Sigmoid colon (tissue), 7 donors: Measurements from ENCODE around the gene HOXB6. TPM values are rescaled to one million over a fixed set of nuclear protein-coding genes. Genes with fewer than 3 reads are reported as not detected.

Source experiments
- DNase-seq: peaks from one replicate; pipeline ENCODE4 v3.0.0-alpha.2; 2019
- H3K27ac ChIP-seq, 4 donors: fragments of 200-600 bp; sonication (generic); one replicate each; pipeline ENCODE4 v1.5.1; 2016 to 2019; ENCODE audit warnings: mild to moderate bottlenecking in 1 of 4
- H3K27me3 ChIP-seq, 3 donors: fragments of 200-600 bp; sonication (generic); one replicate each; pipeline ENCODE4 v1.5.1; 2019; ENCODE audit warnings: mild to moderate bottlenecking in 1 of 3
- H3K36me3 ChIP-seq, 4 donors: fragments of 200-600 bp; sonication (generic); one replicate each; pipeline ENCODE4 v1.5.1; 2016 to 2019
- H3K4me1 ChIP-seq, 4 donors: fragments of 200-600 bp; sonication (generic); one replicate each; pipeline ENCODE4 v1.5.1; 2017 to 2019
- H3K4me3 ChIP-seq, 4 donors: fragments of 200-600 bp; sonication (generic); one replicate each; pipeline ENCODE4 v1.5.1; 2017 to 2019; ENCODE audit warnings: mild to moderate bottlenecking in 2 of 4, moderate library complexity in 1 of 4
- H3K9me3 ChIP-seq, 4 donors: fragments of 200-600 bp in 3 of 4; sonication (generic) in 3 of 4; one replicate each; pipeline versions ENCODE4 v1.5.1 to v1.6.1; 2013 to 2019
- EP300 ChIP-seq, 4 donors: sonication (generic); formaldehyde crosslinking; IDR thresholded peaks; one replicate each; pipeline ENCODE4 v1.6.1; 2017; ENCODE audit warnings: antibody characterized with exemption in 4 of 4
- POLR2A ChIP-seq, 2 donors: fragments of 450-650 bp; IDR thresholded peaks; one replicate each; pipeline ENCODE4 v1.6.1; 2016; ENCODE audit warnings: antibody characterized with exemption in 2 of 2, mild to moderate bottlenecking in 2 of 2, moderate library complexity in 2 of 2
- POLR2AphosphoS5 ChIP-seq, 4 donors: sonication (generic); formaldehyde crosslinking; IDR thresholded peaks; one replicate each; pipeline ENCODE4 v1.6.1; 2017; ENCODE audit warnings: antibody characterized with exemption in 4 of 4
- WGBS, 2 donors: extraction: QIAGEN DNeasy Blood & Tissue Kit; methylation state at CpG; one replicate each; pipeline ENCODE4 v1.1.7; 2013; 5-methylcytosine and 5-hydroxymethylcytosine counted together
- intact Hi-C: fragments of 100-400 bp; cut with DNase I; formaldehyde crosslinking; loops from one replicate; pipeline ENCODE4 v1.15.1; 2023
- polyA plus RNA-seq, 3 donors: library from polyadenylated mRNA; stranded (reverse); fragments of 200-250 nt; gene quantifications; one replicate each; pipeline ENCODE4 v1.2.3, GENCODE V29; 2013
- total RNA-seq, 4 donors: library from RNA; depleted of rRNA; stranded (reverse); fragments of >200 nt; gene quantifications; one replicate each; pipeline ENCODE4 v1.1.0, GENCODE V29; 2016
- TF ChIP-seq, protein P1 (sequence below), 4 experiments: fragments of 450-650 bp in 3 of 4; fragments of 200-600 bp in 1 of 4; IDR thresholded peaks; one replicate each; pipeline ENCODE4 v1.5.1; 2016 to 2019; ENCODE audit warnings: antibody characterized with exemption in 4 of 4, mild to moderate bottlenecking in 3 of 4, moderate library complexity in 2 of 4
- donor health status: healthy with polysubstance abuse.
- donor health status: Bipolar disorder and iron deficiency.
- donor health status: healthy.

Gene HOXB6
- total and polyA plus RNA-seq, 7 donors = 6.0 to 28.5 (median 10.2) TPM

DNA sequence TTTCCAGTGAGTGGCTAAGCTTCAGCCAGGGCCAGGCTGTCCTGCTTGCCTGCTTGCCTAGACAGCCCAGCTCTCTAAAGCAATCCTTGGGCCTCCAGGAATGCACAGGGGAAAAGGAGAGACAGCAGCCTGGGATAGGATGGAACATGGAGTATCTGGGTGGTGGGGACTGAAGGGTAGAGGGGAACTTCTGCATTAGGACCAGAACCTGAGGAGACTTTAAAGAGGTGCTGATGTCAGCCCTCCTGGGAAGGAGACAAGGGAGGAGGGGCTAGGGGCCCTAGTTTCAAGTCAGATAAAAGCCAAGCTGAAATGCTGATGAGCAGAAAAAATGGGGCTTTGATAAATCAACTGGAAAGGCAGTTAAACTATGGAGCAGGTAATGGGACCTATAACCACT, 4.2 kb upstream of the HOXB6 start:
- TF ChIP-seq EP300 (IDR thresholded peaks at IDR 0.05) (no peak), POLR2A (IDR thresholded peaks at IDR 0.05) (no peak), POLR2AphosphoS5 (IDR thresholded peaks at IDR 0.05) (no peak)
- TF ChIP-seq, protein P1, sequence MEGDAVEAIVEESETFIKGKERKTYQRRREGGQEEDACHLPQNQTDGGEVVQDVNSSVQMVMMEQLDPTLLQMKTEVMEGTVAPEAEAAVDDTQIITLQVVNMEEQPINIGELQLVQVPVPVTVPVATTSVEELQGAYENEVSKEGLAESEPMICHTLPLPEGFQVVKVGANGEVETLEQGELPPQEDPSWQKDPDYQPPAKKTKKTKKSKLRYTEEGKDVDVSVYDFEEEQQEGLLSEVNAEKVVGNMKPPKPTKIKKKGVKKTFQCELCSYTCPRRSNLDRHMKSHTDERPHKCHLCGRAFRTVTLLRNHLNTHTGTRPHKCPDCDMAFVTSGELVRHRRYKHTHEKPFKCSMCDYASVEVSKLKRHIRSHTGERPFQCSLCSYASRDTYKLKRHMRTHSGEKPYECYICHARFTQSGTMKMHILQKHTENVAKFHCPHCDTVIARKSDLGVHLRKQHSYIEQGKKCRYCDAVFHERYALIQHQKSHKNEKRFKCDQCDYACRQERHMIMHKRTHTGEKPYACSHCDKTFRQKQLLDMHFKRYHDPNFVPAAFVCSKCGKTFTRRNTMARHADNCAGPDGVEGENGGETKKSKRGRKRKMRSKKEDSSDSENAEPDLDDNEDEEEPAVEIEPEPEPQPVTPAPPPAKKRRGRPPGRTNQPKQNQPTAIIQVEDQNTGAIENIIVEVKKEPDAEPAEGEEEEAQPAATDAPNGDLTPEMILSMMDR (IDR thresholded peaks at IDR 0.05) = no peak
- intact Hi-C loops = no loop called here
- Histone ChIP-seq H3K36me3 (peaks cover 0 to 34% (median 7%) of the 10 kb centered on the region in 4 donors), H3K27ac (no peak overlapping the region), H3K4me1 (peaks cover 0 to 53% (median 38%) of the 10 kb centered on the region in 4 donors), H3K4me3 (no peak overlapping the region), H3K27me3 (peaks cover 26 to 56% (median 28%) of the 10 kb centered on the region in 3 donors), H3K9me3 (no peaks in the 10 kb centered on the region)
- no peak for DNase-seq

- peaks cover 0 to 47% (median 36%) of the 10 kb centered on the region in 4 donors for H3K4me1 ChIP-seq
- no peak overlapping the region for H3K27ac ChIP-seq
- peaks cover 21 to 50% (median 23%) of the 10 kb centered on the region in 3 donors for H3K27me3 ChIP-seq
Observed at GRCh38 chr17:48608494-48608834, 3.7 kb upstream of the HOXB6 start.

DNA sequence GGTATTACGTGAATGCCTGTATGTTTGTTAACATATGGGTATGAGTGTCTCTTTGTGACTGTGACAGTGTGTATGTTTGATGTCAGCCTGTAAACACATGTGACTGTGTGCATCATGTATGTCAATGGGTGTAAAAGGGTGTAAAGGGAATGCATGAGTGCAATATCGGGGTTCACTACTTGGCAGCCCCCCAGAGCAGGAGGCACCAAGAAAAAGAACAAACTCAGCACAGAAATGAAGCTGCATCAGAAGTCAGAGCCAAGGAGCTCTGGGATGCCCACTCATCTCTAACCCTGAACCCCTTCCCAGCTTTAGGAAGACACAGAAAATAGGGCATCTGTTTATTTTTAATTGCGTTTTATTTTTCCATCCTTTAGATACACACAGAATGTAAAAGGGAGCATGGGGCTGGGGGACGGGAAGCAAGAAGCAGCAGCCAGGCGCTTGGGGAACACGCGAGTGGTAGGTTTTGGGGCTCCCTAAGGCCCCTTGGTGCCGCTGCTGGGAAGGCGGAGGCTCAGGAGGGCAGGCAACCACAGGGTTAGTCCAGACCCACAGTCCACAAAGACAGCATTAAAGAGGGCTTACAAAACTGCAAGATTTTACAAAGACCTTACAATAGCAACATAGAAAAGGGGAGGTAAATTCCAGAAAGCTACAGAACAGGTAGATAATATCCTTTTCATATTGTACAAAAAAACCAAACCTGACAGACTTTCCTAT, 2.3 kb upstream of the HOXB6 start:
- WGBS, 2 donors = 94 to 96% methylated on average over 9 of the region's 9 CpGs
- H3K27ac ChIP-seq = no peak overlapping the region
- H3K27me3 ChIP-seq = peaks cover 7 to 36% (median 10%) of the 10 kb centered on the region in 3 donors

More at GRCh38 chr17:48608494-48608834, 3.7 kb upstream of the HOXB6 start:
- 100% methylated on average over 1 of the region's 1 CpG for WGBS, 2 donors
- H3K36me3 ChIP-seq = peaks cover 0 to 34% (median 7%) of the 10 kb centered on the region in 4 donors
- TF ChIP-seq, protein P1 (IDR thresholded peaks at IDR 0.05) = no peak
- no peak for TF ChIP-seq EP300 (IDR thresholded peaks at IDR 0.05)
- no peak for TF ChIP-seq POLR2A (IDR thresholded peaks at IDR 0.05)
- no peak for TF ChIP-seq POLR2AphosphoS5 (IDR thresholded peaks at IDR 0.05)
- intact Hi-C loops = no loop called here
- no peak for DNase-seq
- H3K4me3 ChIP-seq = no peak overlapping the region
- H3K9me3 ChIP-seq = no peaks in the 10 kb centered on the region

DNA sequence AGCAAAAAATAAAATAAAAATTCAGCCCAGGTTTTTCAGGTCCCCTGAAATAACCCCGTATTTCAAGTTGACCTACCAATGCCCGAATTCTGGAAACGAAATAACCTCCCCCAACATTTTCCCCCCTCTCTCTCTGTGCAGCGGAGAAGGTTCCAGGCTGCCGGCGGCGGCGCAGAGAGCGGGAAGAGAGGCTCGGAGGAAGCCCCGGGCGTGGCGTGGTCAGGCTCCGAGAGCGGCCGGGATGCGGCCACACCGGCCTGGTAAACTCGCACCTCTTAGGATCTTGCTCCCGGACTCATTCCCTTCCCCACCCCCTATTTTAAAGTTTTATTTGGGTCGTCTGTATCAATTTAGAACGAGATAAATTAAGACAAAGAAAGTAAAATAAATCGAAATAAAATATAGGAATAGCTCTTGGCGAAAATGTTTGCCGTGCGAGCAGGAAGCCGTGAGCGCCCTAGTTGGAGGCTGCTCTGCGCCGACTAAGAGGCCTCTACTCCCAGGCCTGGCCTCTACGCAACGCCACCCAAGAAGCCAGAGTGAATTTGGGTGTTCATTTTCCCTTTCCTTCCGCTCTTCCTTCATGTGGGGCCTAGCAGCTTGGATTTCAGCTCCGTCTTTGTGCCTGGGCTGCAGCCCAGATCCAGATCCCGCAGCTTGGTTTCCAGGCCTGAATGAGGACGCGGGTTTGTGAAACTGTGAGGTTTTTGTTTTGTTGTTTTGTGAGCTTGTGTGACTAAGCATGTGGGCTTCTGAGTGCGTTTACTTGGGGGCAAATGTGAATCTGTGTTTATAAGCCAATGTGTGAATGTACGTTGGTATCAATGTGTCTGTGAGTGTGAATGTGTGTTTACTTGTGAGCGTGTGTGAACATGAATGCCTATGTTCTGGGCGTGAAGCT, 1.5 kb upstream of the HOXB6 start:
- Histone ChIP-seq H3K27ac (no peak overlapping the region), H3K27me3 (peaks cover 0 to 28% (median 4%) of the 10 kb centered on the region in 3 donors), H3K4me1 (peaks cover 0 to 47% (median 31%) of the 10 kb centered on the region in 4 donors), H3K36me3 (peaks cover 0 to 34% (median 7%) of the 10 kb centered on the region in 4 donors), H3K4me3 (no peak overlapping the region), H3K9me3 (no peaks in the 10 kb centered on the region)
- 90 to 94% methylated on average over 41 of the region's 41 CpGs for WGBS, 2 donors
- DNase-seq = no peak
- intact Hi-C loops = no loop called here
- no peak for TF ChIP-seq EP300 (IDR thresholded peaks at IDR 0.05)
- TF ChIP-seq POLR2AphosphoS5 (IDR thresholded peaks at IDR 0.05) = no peak
- TF ChIP-seq, protein P1 (IDR thresholded peaks at IDR 0.05) = no peak
- no peak for TF ChIP-seq POLR2A (IDR thresholded peaks at IDR 0.05)

More for the DNA sequence above, 2.3 kb upstream of the HOXB6 start:
- Histone ChIP-seq H3K36me3 (peaks cover 0 to 34% (median 7%) of the 10 kb centered on the region in 4 donors), H3K9me3 (no peaks in the 10 kb centered on the region), H3K4me3 (no peak overlapping the region), H3K4me1 (peaks cover 0 to 47% (median 31%) of the 10 kb centered on the region in 4 donors)
- no peak for TF ChIP-seq EP300 (IDR thresholded peaks at IDR 0.05)
- TF ChIP-seq POLR2A (IDR thresholded peaks at IDR 0.05) = no peak
- no peak for TF ChIP-seq POLR2AphosphoS5 (IDR thresholded peaks at IDR 0.05)
- TF ChIP-seq, protein P1 (IDR thresholded peaks at IDR 0.05) = no peak
- intact Hi-C loops = no loop called here
- DNase-seq = no peak
